GM12878 (cell line): ENCODE data around the gene KIFC3. TPM values are rescaled to one million over a fixed set of nuclear protein-coding genes. Genes with fewer than 3 reads are reported as not detected.

Experiments
- ATAC-seq: fragments of 200-7000 bp; cut with Tn5 transposase; 3 replicates; pipeline ENCODE4 v1.9.1; 2020; ENCODE audit warnings: mild to moderate bottlenecking, moderate library complexity
- BruUV-seq: library from RNA; stranded (reverse); fragments of 400-500 nt; replicated peaks from 2 replicates; lab custom pipeline; 2021; lab: Mats Ljungman, UMichigan
- CTCF ChIA-PET: fragments of 300-600 bp; sonication (Branson Sonifier 250); formaldehyde crosslinking; extraction: SDS; loops from one replicate; lab custom pipeline; 2021; ENCODE audit warnings: inconsistent platforms; lab: Yijun Ruan, JAX
- POLR2A ChIA-PET: fragments of 350-600 bp; formaldehyde crosslinking; extraction: SDS; loops from one replicate; lab custom pipeline; 2021; ENCODE audit warnings: inconsistent platforms; lab: Charles Lee
- RAD21 ChIA-PET: fragments of 300-600 bp; sonication (Branson Sonifier 250); formaldehyde crosslinking; loops from one replicate; lab custom pipeline; 2023; ENCODE audit warnings: antibody characterized with exemption; ENCODE audit not compliant: unreplicated experiment; lab: Charles Lee
- SMC1A ChIA-PET: fragments of 300-600 bp; sonication (Branson Sonifier 250); formaldehyde crosslinking; loops from one replicate; lab custom pipeline; 2023; ENCODE audit not compliant: unreplicated experiment, uncharacterized antibody; lab: Charles Lee
- DNase-seq: peaks from one replicate; pipeline ENCODE4 v3.0.0-alpha.2; 2011; ENCODE audit warnings: low read depth, low spot score
- FAIRE-seq: peaks from 3 replicates; lab custom pipeline; 2011; peaks lifted over from hg19 to GRCh38; lab: Jason Lieb, UNC
- H2AFZ ChIP-seq: 2 replicates; pipeline ENCODE4 v1.6.0; 2011; ENCODE audit warnings: low read depth, low read length, control low read depth; ENCODE audit not compliant: control insufficient read depth
- H3K27ac ChIP-seq: 2 replicates; pipeline ENCODE4 v1.5.1; 2011; ENCODE audit warnings: control low read depth; ENCODE audit not compliant: control insufficient read depth, insufficient read depth
- H3K27me3 ChIP-seq, 2 experiments: replicated peaks in 1 of 2; 2 replicates each; pipeline versions ENCODE4 v1.6.0 to v1.6.1; 2011; ENCODE audit warnings: low read length in 1 of 2; ENCODE audit not compliant: control insufficient read depth in 2 of 2, insufficient read depth in 2 of 2
- H3K36me3 ChIP-seq, 2 experiments: 2 replicates each; pipeline ENCODE4 v1.5.1; 2011; ENCODE audit warnings: low read length in 1 of 2; ENCODE audit not compliant: control insufficient read depth in 2 of 2, insufficient read depth in 2 of 2
- H3K4me1 ChIP-seq: 2 replicates; pipeline ENCODE4 v1.6.1; 2011; ENCODE audit warnings: mild to moderate bottlenecking, low read length, moderate library complexity, mixed read lengths; ENCODE audit not compliant: control insufficient read depth, insufficient read depth
- H3K4me2 ChIP-seq: 2 replicates; pipeline ENCODE4 v1.6.0; 2011; ENCODE audit warnings: control low read depth; ENCODE audit not compliant: control insufficient read depth, insufficient read depth
- H3K4me3 ChIP-seq: fragments of 200-600 bp; sonication (generic); 2 replicates; pipeline ENCODE4 v1.5.1; 2016
- H3K79me2 ChIP-seq: 2 replicates; pipeline ENCODE4 v1.6.0; 2011; ENCODE audit warnings: low read length; ENCODE audit not compliant: control insufficient read depth, insufficient read depth
- H3K9ac ChIP-seq: 2 replicates; pipeline ENCODE4 v1.8.0; 2011; ENCODE audit warnings: low read length, control low read depth, mixed read lengths; ENCODE audit not compliant: control insufficient read depth, insufficient read depth
- H3K9me3 ChIP-seq: replicated peaks from 3 replicates; pipeline ENCODE4 v1.5.1; 2011; ENCODE audit warnings: mild to moderate bottlenecking, low read length; ENCODE audit not compliant: control insufficient read depth, insufficient read depth
- H4K20me1 ChIP-seq: 2 replicates; pipeline ENCODE4 v1.6.0; 2011; ENCODE audit not compliant: control insufficient read depth, insufficient read depth
- ATF2 ChIP-seq: IDR thresholded peaks from 2 replicates; pipeline ENCODE4 v1.6.1; 2012; ENCODE audit warnings: low read length, inconsistent platforms
- BCL11A ChIP-seq: IDR thresholded peaks from 2 replicates; pipeline ENCODE4 v1.6.1; 2011; ENCODE audit warnings: low read depth, low read length
- CHD4 ChIP-seq: fragments of 200-600 bp; sonication (generic); IDR thresholded peaks from 2 replicates; pipeline ENCODE4 v1.6.1; 2016; ENCODE audit warnings: mild to moderate bottlenecking
- FOXK2 ChIP-seq: fragments of 450-650 bp; IDR thresholded peaks from 2 replicates; pipeline ENCODE4 v1.6.1; 2017; ENCODE audit warnings: mild to moderate bottlenecking, moderate library complexity
- GATAD2B ChIP-seq: fragments of 450-650 bp; conservative IDR thresholded peaks from 2 replicates; pipeline ENCODE4 v1.6.1; 2017; ENCODE audit warnings: low read depth, mild to moderate bottlenecking, moderate library complexity
- IKZF1 ChIP-seq: fragments of 450-650 bp; conservative IDR thresholded peaks from 2 replicates; pipeline ENCODE4 v1.6.1; 2017; ENCODE audit warnings: antibody characterized with exemption, mild to moderate bottlenecking
- KAT2A ChIP-seq: conservative IDR thresholded peaks from 2 replicates; pipeline ENCODE4 v1.6.1; 2011; ENCODE audit warnings: low read depth, low read length; ENCODE audit not compliant: control insufficient read depth
- POLR2A ChIP-seq: IDR thresholded peaks from 2 replicates; pipeline ENCODE4 v1.6.1; 2011; ENCODE audit warnings: low read depth, mild to moderate bottlenecking, low read length
- SUPT20H ChIP-seq: IDR thresholded peaks from 2 replicates; pipeline ENCODE4 v1.6.1; 2011; ENCODE audit warnings: low read depth, mild to moderate bottlenecking, low read length, moderate library complexity, borderline replicate concordance; ENCODE audit not compliant: control insufficient read depth
- TBL1XR1 ChIP-seq: IDR thresholded peaks from 2 replicates; pipeline ENCODE4 v1.6.1; 2012; ENCODE audit warnings: low read depth, low read length, improper control_type of control experiment
- ZNF687 ChIP-seq: fragments of 450-650 bp; IDR thresholded peaks from 2 replicates; pipeline ENCODE4 v1.6.1; 2017; ENCODE audit warnings: mild to moderate bottlenecking, moderate library complexity
- ZZZ3 ChIP-seq: IDR thresholded peaks from 2 replicates; pipeline ENCODE4 v1.6.1; 2011; ENCODE audit warnings: low read depth; ENCODE audit not compliant: control insufficient read depth, insufficient read length
- WGBS: methylation state at CpG from one replicate; pipeline ENCODE4 v1.1.6; 2016; ENCODE audit warnings: low lambda C conversion rate; ENCODE audit not compliant: insufficient replicate concordance, insufficient coverage; ENCODE audit errors: missing lambda C conversion rate; 5-methylcytosine and 5-hydroxymethylcytosine counted together
- in situ Hi-C: fragments of 300-500 bp; cut with MboI; formaldehyde crosslinking; loops from 9 replicates; pipeline ENCODE4 v1.14.3; 2018; ENCODE audit warnings: mixed read lengths
- intact Hi-C: fragments of 100-400 bp; cut with micrococcal nuclease; formaldehyde crosslinking; loops from one replicate; pipeline ENCODE4 v1.14.2; 2022; ENCODE audit not compliant: unreplicated experiment
- polyA plus RNA-seq, 11 experiments: library from polyadenylated mRNA; depleted of rRNA in 4 of 11; unstranded in 6 of 11; stranded (reverse) in 5 of 11; fragments of >200 nt; fragmentation: Nextera tagmentation in 4 of 11; fragmentation: Illumina TruSeq in 1 of 11; extraction: Ambion mirVana in 4 of 11; extraction: Trizol in 1 of 11; gene quantifications; 1 replicate in 1 of 11; 2 replicates in 10 of 11; pipeline versions ENCODE4 v1.2.1 to v1.2.3, GENCODE V29; 2011 to 2016; ENCODE audit warnings: inconsistent platforms in 2 of 11, missing spikeins in 2 of 11, low read depth in 1 of 11
- total RNA-seq, 4 experiments: library from RNA; depleted of rRNA in 3 of 4; stranded (reverse); fragments of >200 nt in 3 of 4; fragmentation: Illumina TruSeq in 1 of 4; extraction: Trizol in 1 of 4; gene quantifications; 2 replicates each; pipeline versions ENCODE4 v1.2.1 to v1.2.3, GENCODE V29; 2013 to 2021
- TF ChIP-seq, protein P1 (sequence below): fragments of 450-650 bp; IDR thresholded peaks from 2 replicates; pipeline ENCODE4 v1.6.1; 2016; ENCODE audit warnings: mild to moderate bottlenecking, moderate library complexity, borderline replicate concordance

KIFC3 gene
- total and polyA plus RNA-seq, 10 of the 15 experiments (the other 5 are each of a cell fraction or from before 2014, with no cell fraction given), result 0.22 to 1.3 (median 0.26) TPM; not detected in 3

- TF ChIP-seq, protein P1, sequence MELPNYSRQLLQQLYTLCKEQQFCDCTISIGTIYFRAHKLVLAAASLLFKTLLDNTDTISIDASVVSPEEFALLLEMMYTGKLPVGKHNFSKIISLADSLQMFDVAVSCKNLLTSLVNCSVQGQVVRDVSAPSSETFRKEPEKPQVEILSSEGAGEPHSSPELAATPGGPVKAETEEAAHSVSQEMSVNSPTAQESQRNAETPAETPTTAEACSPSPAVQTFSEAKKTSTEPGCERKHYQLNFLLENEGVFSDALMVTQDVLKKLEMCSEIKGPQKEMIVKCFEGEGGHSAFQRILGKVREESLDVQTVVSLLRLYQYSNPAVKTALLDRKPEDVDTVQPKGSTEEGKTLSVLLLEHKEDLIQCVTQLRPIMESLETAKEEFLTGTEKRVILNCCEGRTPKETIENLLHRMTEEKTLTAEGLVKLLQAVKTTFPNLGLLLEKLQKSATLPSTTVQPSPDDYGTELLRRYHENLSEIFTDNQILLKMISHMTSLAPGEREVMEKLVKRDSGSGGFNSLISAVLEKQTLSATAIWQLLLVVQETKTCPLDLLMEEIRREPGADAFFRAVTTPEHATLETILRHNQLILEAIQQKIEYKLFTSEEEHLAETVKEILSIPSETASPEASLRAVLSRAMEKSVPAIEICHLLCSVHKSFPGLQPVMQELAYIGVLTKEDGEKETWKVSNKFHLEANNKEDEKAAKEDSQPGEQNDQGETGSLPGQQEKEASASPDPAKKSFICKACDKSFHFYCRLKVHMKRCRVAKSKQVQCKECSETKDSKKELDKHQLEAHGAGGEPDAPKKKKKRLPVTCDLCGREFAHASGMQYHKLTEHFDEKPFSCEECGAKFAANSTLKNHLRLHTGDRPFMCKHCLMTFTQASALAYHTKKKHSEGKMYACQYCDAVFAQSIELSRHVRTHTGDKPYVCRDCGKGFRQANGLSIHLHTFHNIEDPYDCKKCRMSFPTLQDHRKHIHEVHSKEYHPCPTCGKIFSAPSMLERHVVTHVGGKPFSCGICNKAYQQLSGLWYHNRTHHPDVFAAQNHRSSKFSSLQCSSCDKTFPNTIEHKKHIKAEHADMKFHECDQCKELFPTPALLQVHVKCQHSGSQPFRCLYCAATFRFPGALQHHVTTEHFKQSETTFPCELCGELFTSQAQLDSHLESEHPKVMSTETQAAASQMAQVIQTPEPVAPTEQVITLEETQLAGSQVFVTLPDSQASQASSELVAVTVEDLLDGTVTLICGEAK, result no peak
- TF ChIP-seq KAT2A (no peak), POLR2A (no peak), FOXK2 (peak; percentile 33; the same call in 1 of the 2 replicates), BCL11A (no peak), GATAD2B (peak; percentile 41; the same call in 1 of the 2 replicates)
Observed at GRCh38 chr16:57802341-57803133, at the start of gene KIFC3 (continued).

GRCh38 chr16:57848181-57848580 is 45.9 kb upstream of the KIFC3 start:
- Histone ChIP-seq H3K79me2 (no peaks in the 10 kb centered on the region), H4K20me1 (no peaks in the 10 kb centered on the region), H3K4me3 (no peak overlapping the region), H3K27ac (no peak overlapping the region), H2AFZ (no peak overlapping the region), H3K4me1 (no peaks in the 10 kb centered on the region), H3K9ac (no peak overlapping the region), H3K4me2 (no peak overlapping the region), H3K9me3 (no peaks in the 10 kb centered on the region), H3K36me3 (no peaks in the 10 kb centered on the region), H3K27me3 (peaks cover 0 to 2% of the 10 kb centered on the region in 2 experiments)
- in situ Hi-C loops, result no loop called here
- BruUV-seq, result no TSS peak
- no peak for DNase-seq
- 0% methylated on average over 5 of the region's 5 CpGs for WGBS
- no peak for FAIRE-seq
- SMC1A ChIA-PET, result interaction anchor here (1.4 kb wide), 1 partner anchor 10 kb away, joined by 4 read pairs; no protein-coding TSS in a partner anchor
- RAD21 ChIA-PET, result no interaction called here
- intact Hi-C loops, result no loop called here
- CTCF ChIA-PET, result interaction anchor here (1.5 kb wide), 1 partner anchor 10 kb away, joined by 4 read pairs; no protein-coding TSS in a partner anchor
- POLR2A ChIA-PET, result interaction anchor here (0.5 kb wide), 1 partner anchor 84 kb away, joined by 3 read pairs; no protein-coding TSS in a partner anchor
- no peak for ATAC-seq
- no peak for TF ChIP-seq ZZZ3
- no peak for TF ChIP-seq TBL1XR1
- TF ChIP-seq CHD4, result no peak
- TF ChIP-seq ZNF687, result no peak
- no peak for TF ChIP-seq ATF2
- no peak for TF ChIP-seq IKZF1
- no peak for TF ChIP-seq SUPT20H
